ENCODE results near the gene EFNB3. TPM values are rescaled to one million over a fixed set of nuclear protein-coding genes. Genes with fewer than 3 reads are reported as not detected.
A peak's percentile ranks its signal among the peaks of the same experiment; 100 is the strongest.

Gene EFNB3
- polyA plus RNA-seq, 2 donors: 0.67 to 1.3 TPM

DNA sequence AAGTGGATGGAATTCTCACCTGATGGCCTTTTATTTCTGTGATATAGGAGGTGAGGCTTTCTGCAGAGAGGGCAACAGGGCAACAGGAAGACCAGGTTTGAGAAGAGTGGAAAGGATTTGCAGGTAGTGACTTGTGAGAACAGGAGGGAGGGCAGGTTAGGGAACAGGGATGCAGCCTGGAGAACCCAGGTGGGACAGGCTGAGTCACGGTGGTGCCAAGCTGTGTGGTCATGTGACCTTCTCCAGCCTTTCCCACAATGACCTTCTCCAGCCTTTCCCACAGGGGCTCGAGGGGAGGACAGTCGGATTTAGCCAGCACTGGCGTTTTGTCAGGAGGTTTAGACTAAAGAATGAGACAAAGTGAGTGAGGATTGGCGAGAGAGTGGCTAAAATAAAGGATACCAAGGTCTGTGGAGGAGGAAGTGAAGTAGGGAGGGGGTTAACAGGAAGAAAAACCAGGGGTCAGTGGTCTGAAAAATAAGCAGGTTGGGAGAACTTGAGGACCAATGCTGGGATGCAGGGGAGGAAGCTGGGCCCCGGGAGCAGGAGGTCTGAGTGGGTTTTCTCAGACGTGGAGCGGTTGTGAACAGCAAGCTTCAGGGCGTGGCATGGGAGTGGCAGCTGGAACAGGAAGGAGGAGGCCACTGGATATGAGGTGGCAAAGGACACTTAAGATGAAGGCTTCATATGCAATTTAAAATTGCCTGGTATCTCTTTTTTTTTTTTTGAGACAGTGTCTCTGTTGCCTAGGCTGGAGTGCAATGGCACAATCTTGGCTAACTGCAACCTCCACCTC lies 50.3 kb downstream of the EFNB3 start:
- Histone ChIP-seq H3K4me1 (ENCODE audit: control insufficient read depth in 2 of 2, insufficient read depth in 2 of 2, low read length in 1 of 2) (peaks cover 0 to 2% of the 10 kb centered on the region in 2 donors), H3K27ac (ENCODE audit: low read depth in 2 of 2, low read length in 1 of 2) (peak overlapping the region; percentile 21 to 45), H3K9me3 (ENCODE audit: control insufficient read depth in 2 of 2, insufficient read depth in 1 of 2, low read depth in 1 of 2, low read length in 1 of 2) (no peaks in the 10 kb centered on the region), H3K27me3 (ENCODE audit: control insufficient read depth in 1 of 2, insufficient read depth in 2 of 2, low read length in 2 of 2) (no peaks in the 10 kb centered on the region), H3K4me3 (ENCODE audit: low read depth in 1 of 2, low read length in 2 of 2) (no peak overlapping the region), H3K36me3 (ENCODE audit: control insufficient read depth in 2 of 2, insufficient read depth in 2 of 2, low read length in 1 of 2) (no peaks in the 10 kb centered on the region)
- 34 to 44% methylated on average over 9 of the region's 9 CpGs for WGBS, 2 donors

DNA sequence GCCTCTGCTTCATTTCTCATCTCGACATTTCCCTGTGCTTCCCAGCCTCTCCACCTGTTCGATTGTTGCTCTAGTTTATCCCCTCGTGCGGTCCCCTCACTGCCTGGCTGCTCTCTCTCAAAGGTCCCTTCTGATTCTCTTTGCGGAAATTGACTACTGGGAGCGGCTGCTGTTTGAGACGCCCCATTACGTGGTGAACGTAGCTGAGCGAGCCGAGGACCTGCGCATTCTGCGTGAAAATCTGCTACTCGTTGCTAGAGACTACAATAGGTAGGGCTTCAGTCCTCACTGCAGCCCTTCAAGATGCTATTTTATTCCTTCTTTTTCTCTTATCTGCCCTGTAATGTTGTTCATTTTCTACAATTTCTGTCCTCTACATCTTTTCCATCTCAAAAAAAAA lies 52.0 kb downstream of the EFNB3 start:
- Histone ChIP-seq H3K36me3 (ENCODE audit: control insufficient read depth in 2 of 2, insufficient read depth in 2 of 2, low read length in 1 of 2) (no peaks in the 10 kb centered on the region), H3K4me3 (ENCODE audit: low read depth in 1 of 2, low read length in 2 of 2) (no peak overlapping the region), H3K27me3 (ENCODE audit: control insufficient read depth in 1 of 2, insufficient read depth in 2 of 2, low read length in 2 of 2) (no peaks in the 10 kb centered on the region), H3K9me3 (ENCODE audit: control insufficient read depth in 2 of 2, insufficient read depth in 1 of 2, low read depth in 1 of 2, low read length in 1 of 2) (no peaks in the 10 kb centered on the region), H3K27ac (ENCODE audit: low read depth in 2 of 2, low read length in 1 of 2) (no peak overlapping the region), H3K4me1 (ENCODE audit: control insufficient read depth in 2 of 2, insufficient read depth in 2 of 2, low read length in 1 of 2) (peaks cover 0 to 2% of the 10 kb centered on the region in 2 donors)
- WGBS, 2 donors: 89 to 91% methylated on average over 14 of the region's 14 CpGs

Other genes starting within 250 kb of the EFNB3 start
- gene ZBTB4, start 225.6 kb upstream of the EFNB3 start, polyA plus RNA-seq: 10 to 100 TPM; 15.5 to 19.1 TPM
- under 1 TPM in 1 of 2 donors, not detected in 1; 0.01 TPM for gene SLC35G6, start 223.8 kb upstream of the EFNB3 start, polyA plus RNA-seq
- 10 to 100 TPM; 33.8 to 56.6 TPM for gene POLR2A, start 220.8 kb upstream of the EFNB3 start, polyA plus RNA-seq
- 10 to 100 TPM in 1 of 2 donors, 1 to 10 TPM in 1; 8.0 to 13.0 TPM for gene TNFSF12, start 156.1 kb upstream of the EFNB3 start, polyA plus RNA-seq
- 1 to 10 TPM; 5.4 to 5.6 TPM for gene TNFSF13, start 146.5 kb upstream of the EFNB3 start, polyA plus RNA-seq
- 10 to 100 TPM; 21.6 to 33.6 TPM for gene SENP3, start 143.3 kb upstream of the EFNB3 start, polyA plus RNA-seq
- gene CD68, start 125.6 kb upstream of the EFNB3 start, polyA plus RNA-seq: 10 to 100 TPM; 30.5 to 62.4 TPM
- 10 to 100 TPM; 56.9 to 60.0 TPM for gene MPDU1, start 121.3 kb upstream of the EFNB3 start, polyA plus RNA-seq
- 10 to 100 TPM; 73.3 to 94.3 TPM for gene SOX15, start 115.1 kb upstream of the EFNB3 start, polyA plus RNA-seq
- gene FXR2, start 90.3 kb upstream of the EFNB3 start, polyA plus RNA-seq: 10 to 100 TPM; 14.7 to 19.0 TPM
- 10 to 100 TPM; 54.0 to 61.2 TPM for gene SAT2, start 77.4 kb upstream of the EFNB3 start, polyA plus RNA-seq
- gene SHBG, start 75.1 kb upstream of the EFNB3 start, polyA plus RNA-seq: under 1 TPM in 1 of 2 donors, not detected in 1; 0.14 TPM
- under 1 TPM; 0.24 to 0.51 TPM for gene ATP1B2, start 54.3 kb upstream of the EFNB3 start, polyA plus RNA-seq
- 10 to 100 TPM; 20.5 to 22.3 TPM for gene TP53, start 17.7 kb upstream of the EFNB3 start, polyA plus RNA-seq
- gene WRAP53, start 16.7 kb upstream of the EFNB3 start, polyA plus RNA-seq: 10 to 100 TPM in 1 of 2 donors, 1 to 10 TPM in 1; 5.5 to 13.3 TPM
- gene DNAH2, start 12.5 kb downstream of the EFNB3 start, polyA plus RNA-seq: under 1 TPM; 0.06 to 0.10 TPM
- gene KDM6B, start 129.0 kb downstream of the EFNB3 start, polyA plus RNA-seq: 1 to 10 TPM; 5.2 to 9.0 TPM
- 1 to 10 TPM; 8.7 to 9.7 TPM for gene TMEM88, start 149.9 kb downstream of the EFNB3 start, polyA plus RNA-seq
- 100 to 1,000 TPM; 108 to 122 TPM for gene NAA38, start 152.4 kb downstream of the EFNB3 start, polyA plus RNA-seq
- gene CYB5D1, start 152.8 kb downstream of the EFNB3 start, polyA plus RNA-seq: 1 to 10 TPM; 4.7 to 6.3 TPM
- gene CHD3, start 183.6 kb downstream of the EFNB3 start, polyA plus RNA-seq: 10 to 100 TPM; 37.2 to 78.7 TPM
- 1 to 10 TPM; 3.5 to 4.3 TPM for gene RNF227, start 211.1 kb downstream of the EFNB3 start, polyA plus RNA-seq
- gene KCNAB3, start 224.7 kb downstream of the EFNB3 start, polyA plus RNA-seq: 1 to 10 TPM; 1.3 to 2.3 TPM
- gene TRAPPC1, start 226.7 kb downstream of the EFNB3 start, polyA plus RNA-seq: 100 to 1,000 TPM in 1 of 2 donors, 10 to 100 TPM in 1; 95.9 to 125 TPM
- gene CNTROB, start 227.0 kb downstream of the EFNB3 start, polyA plus RNA-seq: 10 to 100 TPM; 18.0 to 29.5 TPM